Measurements from ENCODE around the gene ALKBH3.

- TF ChIP-seq, protein P1, sequence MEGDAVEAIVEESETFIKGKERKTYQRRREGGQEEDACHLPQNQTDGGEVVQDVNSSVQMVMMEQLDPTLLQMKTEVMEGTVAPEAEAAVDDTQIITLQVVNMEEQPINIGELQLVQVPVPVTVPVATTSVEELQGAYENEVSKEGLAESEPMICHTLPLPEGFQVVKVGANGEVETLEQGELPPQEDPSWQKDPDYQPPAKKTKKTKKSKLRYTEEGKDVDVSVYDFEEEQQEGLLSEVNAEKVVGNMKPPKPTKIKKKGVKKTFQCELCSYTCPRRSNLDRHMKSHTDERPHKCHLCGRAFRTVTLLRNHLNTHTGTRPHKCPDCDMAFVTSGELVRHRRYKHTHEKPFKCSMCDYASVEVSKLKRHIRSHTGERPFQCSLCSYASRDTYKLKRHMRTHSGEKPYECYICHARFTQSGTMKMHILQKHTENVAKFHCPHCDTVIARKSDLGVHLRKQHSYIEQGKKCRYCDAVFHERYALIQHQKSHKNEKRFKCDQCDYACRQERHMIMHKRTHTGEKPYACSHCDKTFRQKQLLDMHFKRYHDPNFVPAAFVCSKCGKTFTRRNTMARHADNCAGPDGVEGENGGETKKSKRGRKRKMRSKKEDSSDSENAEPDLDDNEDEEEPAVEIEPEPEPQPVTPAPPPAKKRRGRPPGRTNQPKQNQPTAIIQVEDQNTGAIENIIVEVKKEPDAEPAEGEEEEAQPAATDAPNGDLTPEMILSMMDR (IDR thresholded peaks at IDR 0.05) = no peak
- TF ChIP-seq POLR2AphosphoS5 (IDR thresholded peaks at IDR 0.05) = no peak
- no peak for TF ChIP-seq EP300 (IDR thresholded peaks at IDR 0.05)
- no peak for TF ChIP-seq POLR2A (IDR thresholded peaks at IDR 0.05)
These were observed 73.6 kb downstream of the ALKBH3 start for GRCh38 chr11:43954241-43954640.

Data from stomach (tissue), 4 donors.